Measurements from ENCODE around the gene YBX1. TPM values are rescaled to one million over a fixed set of nuclear protein-coding genes. Genes with fewer than 3 reads are reported as not detected.
"Not testable (repeated sequence)": the region's sequence is repeated elsewhere in the genome, so short reads cannot be mapped to it uniquely, and the experiment has no call there.

The YBX1 gene
- total RNA-seq, 1 donor from 2014 or later, result 408 TPM

DNA sequence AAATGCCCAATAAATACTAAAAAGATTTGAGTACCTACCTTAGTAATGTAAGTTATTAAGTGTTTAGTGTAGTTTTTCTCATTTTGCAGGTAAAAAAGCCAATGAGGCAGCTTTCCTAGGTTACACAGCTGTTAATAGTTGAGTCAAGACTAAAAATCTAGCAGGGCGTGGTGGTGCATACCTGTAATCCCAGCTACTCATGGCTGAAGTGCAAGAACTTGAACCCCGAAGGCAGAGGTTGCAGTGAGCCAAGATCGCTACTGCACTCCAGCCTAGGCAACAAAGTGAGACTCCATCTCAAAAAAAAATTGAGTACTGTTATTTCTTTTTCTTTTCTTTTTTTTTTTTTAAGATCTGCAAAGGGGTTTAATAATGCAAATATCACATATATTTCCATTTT, 7.7 kb downstream of the YBX1 start:
- no peak for DNase-seq (ENCODE audit: low spot score)

DNA sequence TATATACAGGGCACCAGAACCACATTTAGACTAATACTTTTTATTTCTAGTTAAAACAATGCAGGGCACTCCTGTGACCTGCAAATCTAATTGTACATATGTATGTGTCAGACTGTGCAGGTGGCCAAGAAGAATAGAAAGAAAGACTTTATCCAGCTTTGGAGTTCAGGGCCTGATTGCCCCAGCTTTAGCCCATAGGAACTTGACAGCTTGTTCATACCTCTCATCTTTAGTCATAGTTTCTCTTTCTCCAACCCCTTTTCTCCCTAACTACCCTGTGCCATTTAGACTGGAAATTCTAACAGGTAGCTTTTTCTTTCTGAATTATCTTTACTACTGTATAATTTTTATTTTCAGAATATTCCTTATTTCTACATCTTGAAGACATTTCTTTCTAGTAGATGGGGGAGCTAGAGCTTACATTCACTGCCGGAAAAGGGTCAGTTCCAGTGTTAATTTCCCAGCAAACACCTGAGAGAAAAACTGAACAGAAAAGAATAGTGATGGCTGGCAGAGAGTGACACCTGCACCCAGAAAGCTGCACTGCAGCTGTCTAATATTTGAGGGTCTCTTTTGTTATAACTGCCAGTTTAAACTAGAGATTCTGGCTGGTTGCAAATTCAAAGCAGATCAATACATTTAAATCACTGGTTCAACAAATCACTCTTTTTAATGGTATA, 8.4 kb downstream of the YBX1 start:
- no peak for DNase-seq (ENCODE audit: low spot score)

DNA sequence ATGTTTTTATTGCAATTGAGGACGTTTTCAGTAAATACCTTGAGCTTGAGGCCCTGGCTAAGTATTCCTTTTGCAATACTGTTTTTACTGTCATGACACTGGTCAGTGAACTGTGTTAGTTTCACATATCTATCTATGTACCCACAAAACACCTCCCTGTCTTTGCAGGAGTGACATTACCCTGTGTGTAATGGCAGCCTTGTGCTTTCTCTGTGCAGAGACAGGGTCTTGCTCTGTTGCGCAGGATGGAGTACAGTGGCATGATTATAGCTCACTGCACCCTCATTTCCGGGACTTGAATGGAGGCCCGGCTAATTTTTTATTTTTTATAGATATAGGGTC, 8.9 kb downstream of the YBX1 start:
- no peak for DNase-seq (ENCODE audit: low spot score)

DNA sequence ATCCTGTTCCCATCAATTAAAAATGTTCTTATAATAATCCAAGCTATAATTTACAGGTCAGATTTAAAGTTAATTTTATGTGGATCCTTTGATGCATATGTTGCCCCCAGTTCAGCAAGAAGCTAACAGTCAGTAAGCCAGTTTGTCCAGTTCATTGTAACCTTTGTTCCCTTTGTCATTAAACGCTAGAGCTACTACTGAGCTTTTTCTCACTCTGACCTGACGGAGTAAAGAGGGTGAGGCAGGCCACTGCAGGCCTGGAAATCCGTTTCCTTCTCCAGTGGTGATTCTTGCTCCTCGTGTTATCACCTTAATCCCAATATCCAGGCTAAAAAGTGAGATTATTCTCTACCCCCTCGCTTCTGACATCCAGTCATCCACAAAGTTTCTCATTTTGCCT, 10.2 kb downstream of the YBX1 start:
- DNase-seq (ENCODE audit: low spot score), result peak; percentile 29

DNA sequence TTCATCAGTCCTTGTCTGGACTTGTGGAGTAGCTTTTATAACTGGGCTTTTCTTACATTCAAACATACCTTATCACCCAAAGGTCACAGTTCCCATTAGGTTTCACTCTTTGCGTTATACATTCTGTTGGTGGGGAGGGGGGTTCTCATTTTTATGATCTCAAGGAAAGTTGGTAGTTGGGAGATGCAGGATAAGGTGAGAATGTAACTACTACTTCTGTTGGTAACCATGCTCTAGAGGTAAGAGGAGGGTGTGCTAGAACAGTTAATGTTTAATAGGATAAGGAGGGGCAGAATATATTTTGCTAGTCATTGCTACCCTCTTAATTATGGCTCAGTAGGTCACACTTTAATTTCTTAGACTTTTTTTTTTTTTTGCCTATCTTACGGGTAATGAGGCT, 10.7 kb downstream of the YBX1 start:
- DNase-seq (ENCODE audit: low spot score), result no peak

DNA sequence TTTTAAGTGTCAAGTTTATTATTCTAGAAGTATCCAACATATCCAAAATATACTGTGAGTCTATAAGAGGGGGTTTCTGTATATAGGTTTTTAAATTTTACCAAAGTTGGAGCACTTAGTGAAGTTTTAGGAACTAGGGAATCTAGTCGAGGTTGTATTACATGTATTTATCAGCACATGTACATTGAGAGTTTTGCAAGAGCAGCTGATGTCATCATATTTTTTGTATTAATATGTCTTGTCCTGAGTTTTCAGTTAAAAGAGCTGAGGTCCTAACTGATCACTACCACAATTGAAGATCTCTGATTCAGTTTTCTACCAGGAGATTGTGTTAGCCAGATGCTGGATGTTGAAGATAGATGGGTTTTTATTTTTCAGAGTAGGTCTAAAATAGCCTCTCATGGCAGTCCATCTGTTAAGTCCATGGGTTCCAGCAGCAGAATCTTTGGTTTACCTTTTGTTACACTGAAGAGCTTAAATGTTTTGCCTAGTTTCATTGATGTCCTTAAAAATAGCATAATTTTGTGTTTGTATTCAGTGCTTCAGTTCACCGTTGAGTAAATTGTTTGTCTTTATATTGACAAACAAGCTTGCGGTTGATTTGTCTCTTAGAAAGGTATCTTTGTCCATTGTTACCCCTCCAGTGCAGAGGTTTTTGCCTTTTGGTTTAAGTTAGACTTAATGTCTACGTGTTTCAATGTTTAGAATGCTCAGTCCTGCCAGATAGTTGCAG, 16.0 kb downstream of the YBX1 start:
- no peak for DNase-seq (ENCODE audit: low spot score)

DNA sequence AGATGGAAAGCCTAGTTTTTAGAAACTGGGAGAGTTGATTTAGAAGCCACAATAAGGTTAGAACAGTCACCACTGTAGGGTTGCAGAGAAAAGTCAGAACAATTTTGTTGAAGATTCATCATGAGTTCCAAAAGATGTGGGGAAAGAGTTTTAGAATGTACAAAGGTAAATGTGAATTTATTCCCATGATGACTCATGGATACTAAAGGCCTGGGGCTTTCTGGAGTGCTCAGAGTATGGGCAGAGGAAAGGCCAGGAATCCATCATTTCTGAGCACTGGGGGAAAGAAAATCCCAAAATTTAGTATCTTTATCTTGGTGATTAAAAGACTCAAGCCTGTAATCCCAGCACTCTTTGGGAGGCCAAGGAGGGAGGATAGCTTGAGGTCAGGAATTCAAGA, 17.8 kb downstream of the YBX1 start:
- no peak for DNase-seq (ENCODE audit: low spot score)

DNA sequence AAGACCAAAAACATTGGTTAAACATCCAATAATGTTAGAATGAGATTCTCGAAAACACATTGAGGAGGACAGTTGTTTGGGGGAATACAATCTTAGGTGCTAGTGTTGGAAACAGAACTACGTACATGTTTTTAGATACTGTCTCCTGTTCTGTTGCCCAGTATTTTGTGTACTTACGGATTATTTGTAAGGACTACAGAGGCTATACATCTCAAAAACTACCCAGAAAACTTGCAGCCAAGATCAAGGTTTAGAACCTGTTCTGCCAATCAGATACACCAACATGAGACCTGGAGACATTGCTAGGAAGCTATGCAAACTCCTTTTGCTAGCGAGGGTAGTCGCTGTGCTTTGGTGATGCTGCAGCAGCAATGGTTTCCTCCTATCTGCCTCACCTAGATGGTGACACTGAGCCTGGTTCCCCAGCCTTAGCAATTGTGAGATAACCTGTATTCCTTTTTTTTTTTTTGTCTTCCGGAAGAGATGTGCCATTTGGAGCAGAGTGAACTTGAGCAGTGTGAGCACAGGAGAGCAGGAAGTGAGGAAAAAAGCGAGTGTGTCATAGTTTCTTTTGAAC, 21.8 kb downstream of the YBX1 start:
- no peak for DNase-seq (ENCODE audit: low spot score)

DNA sequence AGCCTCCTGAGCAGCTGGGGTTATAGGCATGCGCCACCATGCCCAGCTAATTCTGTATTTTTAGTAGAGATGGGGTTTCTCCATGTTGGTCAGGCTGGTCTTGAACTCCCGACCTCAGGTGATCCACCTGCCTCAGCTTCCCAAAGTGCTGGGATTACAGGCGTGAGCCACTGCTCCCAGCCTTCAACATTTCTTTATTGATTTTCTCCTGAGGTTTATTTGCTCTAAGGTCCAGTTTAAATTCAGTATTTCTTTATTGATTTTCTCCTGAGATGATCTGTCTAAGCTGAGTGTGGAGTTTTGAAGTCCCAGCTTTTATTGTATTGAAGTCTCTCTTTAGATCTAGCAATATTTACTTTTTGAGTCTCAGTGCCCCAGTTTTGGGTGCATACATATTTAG, 30.6 kb downstream of the YBX1 start:
- DNase-seq (ENCODE audit: low spot score), result not testable (repeated sequence)

DNA sequence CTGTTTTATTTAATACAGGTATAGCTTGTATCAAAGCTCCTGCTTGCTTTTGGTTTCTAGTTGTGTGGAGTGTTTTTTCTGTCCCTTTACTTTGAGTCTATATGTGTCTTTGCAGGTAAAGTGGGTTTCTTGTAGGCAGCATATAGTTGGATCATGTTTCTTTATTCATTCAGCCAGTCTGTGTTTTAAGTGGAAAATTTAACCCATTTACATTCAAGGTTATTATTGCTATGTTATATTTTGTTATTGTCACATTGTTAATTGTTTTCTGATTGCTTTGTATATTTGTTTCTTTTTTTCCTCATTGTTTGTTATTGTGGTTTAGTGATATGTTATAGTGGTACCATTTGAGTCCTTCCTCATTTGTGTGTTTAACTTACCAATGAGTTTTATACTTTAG, 31.1 kb downstream of the YBX1 start:
- DNase-seq (ENCODE audit: low spot score), result no peak

DNA sequence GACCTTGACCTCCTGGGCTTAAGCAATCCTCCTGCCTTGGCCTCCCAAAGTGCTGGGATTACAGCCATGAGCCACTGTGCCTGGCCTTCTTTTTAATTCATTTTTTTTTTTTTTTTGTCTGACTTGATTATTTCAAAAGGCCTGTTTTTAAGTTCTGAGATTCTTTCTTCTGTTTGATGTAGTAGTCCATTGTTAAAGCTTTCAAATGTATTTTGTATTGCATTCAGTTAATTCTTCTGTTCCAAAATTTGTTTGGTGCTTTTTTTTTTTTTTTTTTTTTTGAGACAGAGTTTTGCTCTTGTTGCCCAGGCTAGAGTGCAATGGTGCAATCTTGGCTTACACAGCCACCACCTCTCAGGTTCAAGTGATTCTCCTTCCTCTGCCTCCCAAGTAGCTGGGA, 32.2 kb downstream of the YBX1 start:
- DNase-seq (ENCODE audit: low spot score), result not testable (repeated sequence)

DNA sequence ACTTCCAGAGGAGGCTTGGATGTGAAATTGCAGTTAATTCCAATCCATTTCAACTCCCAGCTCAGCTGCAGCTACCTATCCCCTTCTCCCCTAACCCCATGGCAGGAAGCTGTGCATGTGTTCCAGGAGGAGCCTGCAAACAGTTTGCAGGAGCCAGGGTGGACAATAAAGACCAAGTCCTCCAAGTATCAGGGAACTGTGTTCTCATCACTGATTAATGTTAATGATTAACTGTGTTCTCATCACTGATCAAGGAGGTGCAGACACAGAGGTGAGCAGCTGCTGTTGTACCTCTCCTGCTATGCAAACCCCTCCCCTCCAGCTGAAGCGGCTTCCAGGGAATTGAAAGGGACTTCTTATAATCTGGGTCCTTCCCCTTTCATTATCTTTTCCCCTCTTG, 38.6 kb downstream of the YBX1 start:
- DNase-seq (ENCODE audit: low spot score), result peak; percentile 29

DNA sequence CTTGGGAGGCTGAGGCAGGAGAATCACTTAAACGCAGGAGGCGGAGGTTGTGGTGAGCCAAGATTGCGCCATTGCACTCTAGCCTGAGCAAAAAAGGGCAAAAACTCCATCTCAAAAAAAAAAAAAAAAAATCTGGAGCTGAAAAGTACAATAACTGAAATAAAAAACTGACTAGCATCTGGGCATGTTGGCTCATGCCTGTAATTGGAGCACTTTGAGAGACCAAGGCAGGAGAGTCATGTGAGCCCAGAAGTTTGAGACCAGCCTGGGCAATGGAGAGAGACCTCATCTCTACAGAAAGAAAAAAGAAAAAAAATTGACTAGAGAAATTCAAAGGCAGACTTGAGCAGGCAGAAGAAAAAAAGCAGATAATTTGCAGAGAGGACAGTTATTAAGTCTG, 39.7 kb downstream of the YBX1 start:
- no peak for DNase-seq (ENCODE audit: low spot score)

DNA sequence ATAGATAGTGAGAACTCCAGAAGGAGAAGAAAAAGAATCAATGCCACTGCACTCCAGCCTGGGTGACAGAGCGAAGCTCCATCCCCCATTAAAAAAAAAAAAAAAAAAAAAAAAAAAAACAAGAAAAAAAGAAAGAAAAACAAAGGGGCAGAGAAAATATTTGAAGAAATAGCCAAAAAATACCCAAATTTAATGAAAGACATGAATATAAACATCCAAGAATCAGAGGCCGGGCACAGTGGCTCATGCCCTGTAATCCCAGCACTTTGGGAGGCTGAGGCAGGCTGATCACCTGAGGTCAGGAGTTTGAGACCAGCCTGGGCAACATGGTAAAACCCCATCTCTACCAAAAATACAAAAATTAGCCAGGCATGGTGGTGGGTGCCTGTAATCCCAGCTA, 40.2 kb downstream of the YBX1 start:
- not testable (repeated sequence) for DNase-seq (ENCODE audit: low spot score)

DNA sequence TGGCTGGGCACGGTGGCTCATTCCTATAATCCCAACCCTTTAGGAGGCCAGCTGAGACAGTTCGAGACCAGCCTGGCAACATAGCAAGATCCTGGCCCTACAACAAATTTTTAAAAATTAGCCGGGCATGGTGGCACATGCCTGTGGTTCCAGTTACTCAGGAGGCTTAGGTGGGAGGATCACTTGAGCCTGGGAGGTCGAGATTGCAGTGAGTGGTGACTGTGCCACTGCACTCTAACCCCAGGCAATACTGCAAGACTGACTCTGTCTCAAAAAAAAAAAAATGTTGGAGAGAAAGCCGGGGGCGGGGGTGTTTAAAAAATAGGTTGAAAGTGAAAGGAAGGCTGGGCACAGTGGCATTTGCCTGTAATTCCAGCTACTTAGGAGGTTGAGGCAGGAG, 41.3 kb downstream of the YBX1 start:
- DNase-seq (ENCODE audit: low spot score), result no peak

DNA sequence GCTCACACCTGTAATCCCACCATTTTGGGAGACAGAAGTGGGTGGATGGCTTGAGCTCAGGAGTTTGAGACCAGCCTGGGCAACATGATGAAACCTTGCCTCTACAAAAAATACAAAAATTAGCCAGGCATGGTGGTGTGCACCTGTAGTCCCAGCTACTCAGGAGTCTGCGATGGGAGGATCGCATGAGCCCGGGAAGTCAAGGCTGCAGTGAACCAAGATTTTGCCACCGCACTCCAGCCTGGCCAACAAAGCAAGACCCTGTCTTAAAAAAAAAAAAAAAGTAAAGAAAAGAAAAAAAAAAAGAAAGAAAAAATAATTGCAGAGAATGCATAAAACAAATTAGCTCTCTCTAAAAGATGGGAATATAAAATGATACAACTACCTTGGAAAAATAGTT, 43.6 kb downstream of the YBX1 start:
- not testable (repeated sequence) for DNase-seq (ENCODE audit: low spot score)

DNA sequence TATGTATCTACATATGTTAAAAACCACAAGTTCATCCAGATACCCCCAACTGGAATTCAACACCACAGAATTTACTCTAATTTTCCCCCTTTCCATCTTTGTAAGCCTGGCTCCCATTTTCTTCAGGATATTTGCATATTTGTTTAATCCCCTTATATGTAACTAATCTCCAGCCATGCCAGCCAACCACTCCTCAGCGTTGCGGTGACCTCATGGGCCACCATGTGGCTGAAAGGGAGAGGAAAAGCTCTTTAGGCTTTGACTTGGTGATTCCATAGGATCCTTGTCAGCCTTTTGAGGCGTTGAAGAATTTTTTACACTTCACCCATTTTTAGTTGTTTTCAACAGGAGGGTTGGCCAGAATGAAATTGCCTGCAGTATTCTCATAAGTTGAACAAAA, 47.8 kb downstream of the YBX1 start:
- DNase-seq (ENCODE audit: low spot score), result no peak

DNA sequence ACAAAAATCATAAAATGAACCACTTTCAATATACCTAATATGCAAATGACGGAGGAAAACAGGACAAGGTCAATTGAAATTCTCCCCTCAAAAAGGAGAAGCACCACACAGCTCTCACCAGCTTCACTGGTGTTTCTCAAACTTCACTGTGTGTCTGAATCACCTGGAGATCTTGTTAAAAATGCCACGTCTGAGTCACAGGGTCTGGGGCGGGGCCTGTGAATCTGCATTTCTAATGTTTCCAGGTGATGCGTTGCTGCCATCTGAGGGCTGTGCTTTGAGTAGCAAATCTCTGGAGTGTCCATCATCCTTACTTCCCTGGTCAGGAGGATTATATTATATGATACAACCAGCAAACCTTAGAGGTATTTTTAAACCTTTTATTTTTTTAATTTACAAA, 48.8 kb downstream of the YBX1 start:
- peak; percentile 34 for DNase-seq (ENCODE audit: low spot score)

DNA sequence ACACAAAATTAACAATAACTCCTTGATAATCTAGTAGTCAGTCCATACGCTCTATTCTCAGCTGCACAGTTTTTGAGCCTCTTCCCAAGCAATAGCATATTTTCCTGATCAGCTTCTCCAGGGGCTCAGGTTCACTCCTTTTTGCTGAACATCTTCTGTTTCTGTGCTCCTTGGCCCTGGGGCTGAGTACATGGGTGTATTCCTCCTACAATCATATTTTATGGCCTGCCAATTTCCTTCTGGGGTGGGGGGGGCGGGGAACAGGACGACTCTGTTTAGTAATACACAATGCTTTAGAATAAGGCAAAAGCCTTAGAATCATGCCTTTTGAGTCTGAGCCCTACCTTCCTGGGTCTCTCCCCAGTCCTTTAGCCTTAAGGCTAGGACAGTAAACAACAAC, 49.4 kb downstream of the YBX1 start:
- DNase-seq (ENCODE audit: low spot score), result no peak

DNA sequence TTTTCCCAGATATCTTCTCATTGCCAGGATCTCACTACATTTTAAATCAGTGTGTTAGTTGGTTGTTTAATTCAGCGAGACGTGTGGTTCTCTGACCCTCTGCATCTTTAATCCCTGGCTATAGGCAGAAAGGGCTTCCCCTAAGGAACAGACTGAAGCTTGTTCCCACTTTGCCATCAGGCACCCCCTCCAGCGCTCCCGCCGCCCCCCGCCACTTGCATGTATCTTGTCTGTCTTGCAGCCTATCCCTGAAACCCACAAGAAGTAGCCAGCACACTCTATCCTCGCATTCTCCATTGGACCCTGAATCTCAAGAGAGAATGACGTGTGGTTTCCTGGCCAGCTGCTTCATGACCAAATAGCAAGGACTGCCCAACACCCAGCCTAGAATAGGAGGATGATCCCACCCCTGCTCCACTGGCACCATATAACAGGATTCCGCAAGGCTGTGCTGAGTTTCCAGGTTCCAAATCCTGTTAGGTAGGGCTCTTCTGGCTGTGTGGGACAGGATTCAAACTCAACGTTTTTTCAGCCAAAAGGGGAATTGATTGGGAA, 50.0 kb downstream of the YBX1 start:
- no peak for DNase-seq (ENCODE audit: low spot score)

DNA sequence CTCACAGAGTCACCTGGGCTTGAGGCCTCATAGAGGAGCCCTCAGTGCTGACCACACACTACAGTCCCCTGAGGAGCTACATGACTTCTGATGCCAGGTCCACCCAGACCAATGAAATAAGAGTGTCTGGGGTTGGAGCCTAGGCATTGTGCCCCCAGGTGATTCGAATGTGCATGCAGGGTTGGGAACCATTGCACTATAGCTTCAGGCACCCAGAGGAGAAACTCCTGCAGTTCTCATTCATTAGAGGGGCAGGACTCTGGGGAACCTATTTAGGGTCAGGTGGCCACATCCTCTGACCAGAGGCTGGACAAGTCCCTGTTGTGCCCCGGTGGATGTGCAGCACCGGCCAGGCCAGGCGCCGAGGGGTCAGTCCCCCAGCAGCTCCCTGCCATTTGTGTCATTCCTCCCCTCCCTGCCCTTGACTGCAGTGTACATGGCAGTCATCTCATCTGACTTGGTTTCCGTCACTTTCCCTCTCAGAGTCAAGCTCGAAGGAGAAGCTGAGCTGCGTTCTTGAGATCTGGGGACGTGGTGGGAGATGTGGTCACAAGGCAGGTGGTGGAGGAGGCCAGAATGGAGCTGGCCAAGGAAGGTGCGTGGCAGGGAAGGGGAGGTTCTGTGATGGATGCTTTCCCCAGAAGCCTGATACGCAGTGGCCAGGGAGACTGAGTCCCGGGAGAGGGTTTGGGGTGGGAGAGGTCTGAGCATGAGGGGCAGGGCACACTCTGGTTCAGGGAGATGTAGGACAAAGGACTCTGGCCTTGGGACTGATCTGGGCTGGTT, 51.4 kb downstream of the YBX1 start:
- DNase-seq (ENCODE audit: low spot score), result no peak

All from mucosa of gallbladder (tissue), 1 donor.